ENCODE data around the gene ANKS3.

The ANKS3 gene

DNA sequence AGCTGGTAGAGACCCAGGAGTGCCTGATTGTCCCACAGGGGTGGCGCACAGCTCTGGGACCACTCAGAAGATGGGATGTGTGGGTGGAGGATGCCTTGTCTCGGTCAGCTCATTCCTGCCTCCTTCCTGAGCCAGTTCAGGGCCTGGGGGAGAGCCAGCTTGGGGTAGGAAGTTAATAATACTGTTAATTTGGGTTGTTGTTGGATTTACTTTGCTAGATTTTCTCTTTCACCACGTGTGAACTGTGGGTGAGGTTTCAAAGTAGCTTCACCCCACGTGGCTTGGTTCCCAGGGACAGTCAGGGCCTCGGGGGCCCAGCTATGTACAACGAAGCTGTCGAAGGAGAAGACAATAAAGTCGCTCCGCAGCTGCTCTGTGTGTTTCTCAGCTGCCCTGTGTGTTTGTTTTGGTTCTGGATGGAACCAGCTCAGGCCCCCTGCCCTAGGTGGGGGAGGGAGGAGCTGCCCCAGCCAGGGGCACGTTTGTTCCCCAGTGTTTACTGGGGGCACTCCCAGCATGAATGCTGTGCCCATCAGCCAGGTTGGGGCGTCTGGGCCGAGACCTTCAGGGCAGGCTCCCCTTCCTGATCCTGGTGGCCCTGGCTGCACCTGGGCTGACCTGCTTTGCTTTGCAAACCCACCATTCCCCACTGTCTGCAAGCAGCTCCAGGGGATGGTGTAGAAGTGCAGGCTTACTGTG, 38.4 kb downstream of the ANKS3 start:
- no peak for DNase-seq

DNA sequence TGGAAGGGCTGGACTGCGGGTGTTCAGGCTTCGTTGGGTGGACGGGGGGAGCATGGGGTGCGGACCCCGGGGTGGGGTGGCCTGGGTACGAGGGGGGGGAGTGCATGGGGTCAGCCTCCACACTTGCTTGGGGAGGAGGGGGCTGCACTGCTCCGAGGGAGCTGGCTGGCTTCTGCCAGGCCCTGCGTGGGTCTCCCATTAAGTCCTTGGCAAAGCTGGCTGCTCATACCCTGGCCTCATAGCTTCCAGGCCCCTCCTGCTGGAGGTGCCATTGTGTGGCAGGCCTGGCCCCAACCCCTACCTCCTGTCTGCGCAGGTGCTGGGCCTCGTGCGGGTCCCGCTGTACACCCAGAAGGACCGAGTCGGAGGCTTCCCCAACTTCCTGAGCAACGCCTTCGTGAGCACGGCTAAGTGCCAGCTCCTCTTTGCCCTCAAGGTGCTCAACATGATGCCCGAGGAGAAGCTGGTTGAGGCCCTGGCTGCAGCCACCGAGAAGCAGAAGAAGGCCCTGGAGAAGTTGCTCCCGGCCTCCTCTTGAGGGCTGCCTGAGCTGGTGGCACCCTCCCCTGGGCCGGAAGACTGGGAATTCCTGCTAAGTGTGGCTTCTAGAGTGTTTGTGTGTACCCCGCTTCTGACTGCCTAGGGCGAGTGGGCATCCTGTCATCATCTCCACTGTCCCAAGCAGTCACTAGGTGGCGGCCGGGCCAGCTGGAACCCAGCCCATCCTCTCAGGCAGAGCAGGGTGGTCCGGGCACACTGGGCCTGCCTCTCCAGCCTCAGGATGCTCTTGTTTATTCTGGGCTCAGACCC, 39.2 kb downstream of the ANKS3 start:
- no peak for DNase-seq

DNA sequence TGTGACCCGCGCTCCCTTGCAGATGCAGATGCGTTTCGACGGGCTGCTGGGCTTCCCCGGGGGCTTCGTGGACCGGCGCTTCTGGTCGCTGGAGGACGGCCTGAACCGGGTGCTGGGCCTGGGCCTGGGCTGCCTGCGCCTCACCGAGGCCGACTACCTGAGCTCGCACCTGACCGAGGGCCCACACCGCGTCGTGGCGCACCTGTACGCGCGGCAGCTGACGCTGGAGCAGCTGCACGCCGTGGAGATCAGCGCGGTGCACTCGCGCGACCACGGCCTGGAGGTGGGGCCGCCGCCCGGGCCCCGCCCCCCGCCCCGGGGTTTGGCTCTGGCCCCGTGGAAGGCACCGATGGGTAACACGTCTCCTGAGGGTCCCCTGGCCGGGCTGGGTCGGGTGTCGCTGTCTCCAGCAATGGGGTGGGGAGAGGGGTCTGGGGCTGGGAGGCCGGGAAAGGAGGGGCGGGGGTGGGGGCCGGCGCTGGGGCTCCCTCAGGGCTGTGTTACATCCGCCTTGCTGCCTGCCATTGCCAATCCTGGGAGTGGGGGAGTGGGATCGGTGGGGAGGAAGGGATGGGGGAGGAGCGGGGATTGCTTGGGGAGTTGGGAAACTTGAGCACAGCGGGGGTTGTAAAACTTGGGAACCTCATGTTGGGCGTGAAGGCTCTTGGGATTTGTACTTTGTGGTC, 40.0 kb downstream of the ANKS3 start:
- peak; percentile 25 to 69 (median 45) for DNase-seq

DNA sequence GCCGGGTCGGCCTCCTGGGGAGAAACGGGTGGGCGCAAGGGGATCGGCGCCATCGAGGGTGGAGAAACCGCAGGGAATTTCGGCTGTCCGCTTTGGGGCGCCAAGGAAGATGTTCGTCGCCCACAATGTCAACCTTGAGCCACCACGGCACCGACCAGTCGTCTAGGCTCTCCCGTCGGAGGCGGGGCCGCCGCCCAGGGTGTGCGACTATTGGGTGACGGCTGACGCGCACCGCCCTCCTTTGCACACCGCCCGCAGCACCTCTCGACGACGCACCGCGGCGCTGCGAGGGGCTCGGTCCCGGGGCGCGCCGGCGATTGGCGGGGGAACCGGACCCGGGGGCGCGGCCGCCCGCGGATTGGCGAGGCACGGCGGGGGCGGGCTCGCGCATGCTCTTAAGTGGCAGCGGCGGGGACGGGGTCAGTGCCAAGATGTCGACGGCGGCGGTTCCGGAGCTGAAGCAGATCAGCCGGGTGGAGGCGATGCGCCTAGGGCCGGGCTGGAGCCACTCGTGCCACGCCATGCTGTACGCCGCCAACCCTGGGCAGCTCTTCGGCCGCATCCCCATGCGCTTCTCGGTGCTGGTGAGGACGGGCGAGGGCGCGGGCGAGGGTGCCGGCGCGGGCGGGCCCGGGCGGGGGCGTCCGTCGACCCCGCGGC, 40.6 kb downstream of the ANKS3 start, which contains the start of gene NUDT16L1:
TSS of gene NUDT16L1 (plus strand) at position 267 of the 660 bp plus-strand sequence. CDS start at position 432, 165 bp downstream.
- DNase-seq = peak; percentile 98 to 100 (median 99)

DNA sequence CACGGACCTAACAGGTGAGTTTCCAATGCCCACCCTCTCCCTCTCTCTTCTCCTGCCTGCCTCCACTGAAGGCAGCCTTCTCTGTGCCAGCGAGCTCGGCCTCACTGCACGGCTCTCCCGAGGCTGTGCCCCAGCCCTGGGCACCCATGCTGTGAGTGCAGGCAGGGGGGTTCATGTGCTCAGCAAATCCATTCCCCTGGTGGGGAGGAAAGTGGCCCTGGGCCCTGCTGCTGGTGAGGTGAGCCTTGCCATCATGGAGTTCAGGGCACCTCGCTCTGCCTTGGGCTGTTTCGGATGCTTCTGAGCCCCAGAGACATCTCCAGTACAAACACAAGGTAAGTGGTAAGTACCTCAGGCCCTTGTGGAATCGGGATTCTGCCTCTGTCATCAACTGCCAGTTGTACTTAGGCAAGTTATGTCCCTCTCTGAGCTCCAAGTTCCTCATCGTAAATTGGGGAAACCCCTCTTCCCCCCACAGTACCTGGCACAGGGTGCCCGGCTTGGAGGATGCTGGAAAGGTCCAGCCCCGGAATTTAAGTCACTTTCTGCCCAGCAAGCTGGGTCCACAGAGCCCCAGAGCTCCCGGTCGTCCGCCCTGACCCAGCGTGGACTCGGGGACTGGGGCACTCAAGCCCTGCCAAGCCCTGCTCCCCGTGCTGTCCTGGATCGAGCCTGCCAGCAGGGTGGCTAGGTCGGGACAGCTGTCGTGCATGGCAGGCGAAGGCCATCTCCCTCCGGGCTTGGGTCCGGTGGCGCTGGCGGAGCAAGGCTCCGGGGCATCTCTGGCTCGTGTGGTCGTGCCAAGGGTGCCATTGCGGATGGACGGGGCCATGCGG, 41.4 kb downstream of the ANKS3 start:
- DNase-seq = peak; percentile 35 to 62 (median 55)

DNA sequence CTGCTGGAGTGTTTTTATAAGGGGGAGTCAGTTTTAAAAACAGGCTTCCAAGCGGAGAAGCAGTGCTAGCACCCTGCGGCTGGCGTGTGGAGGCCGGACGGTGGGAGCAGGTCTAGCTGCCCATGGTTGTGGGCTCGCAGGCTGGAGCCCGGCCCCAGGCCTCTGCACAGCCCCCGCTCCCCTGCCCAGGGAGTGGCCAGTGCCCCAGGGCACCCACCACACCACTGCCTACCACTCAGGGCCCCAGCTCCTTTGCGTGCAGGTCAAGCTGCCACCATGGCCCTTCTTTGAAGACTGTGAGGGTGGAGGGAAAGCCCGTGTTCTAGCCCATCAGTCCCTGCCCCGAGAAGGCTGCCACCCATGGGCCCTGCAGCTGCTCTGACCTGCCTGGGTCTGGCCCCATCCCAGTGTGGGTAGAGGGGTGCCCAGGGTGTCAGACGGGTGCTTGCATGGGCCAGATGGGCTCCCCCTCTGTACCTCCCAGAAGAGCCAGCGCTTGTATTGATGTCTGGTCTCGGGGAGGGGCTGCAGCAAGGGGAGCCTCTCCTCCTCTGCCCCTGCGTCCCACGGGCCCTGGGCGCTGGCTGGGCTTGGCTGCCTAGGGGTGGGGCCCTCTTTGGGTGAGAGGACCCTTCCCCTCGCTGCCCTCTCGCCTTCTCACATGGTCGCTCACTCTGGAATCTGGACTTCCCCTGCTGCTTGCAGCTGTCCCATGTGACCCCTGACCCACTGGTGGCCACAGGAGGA, 42.2 kb downstream of the ANKS3 start:
- DNase-seq = peak in 3 of 4 experiments; percentile 27 to 50 (median 32)

DNA sequence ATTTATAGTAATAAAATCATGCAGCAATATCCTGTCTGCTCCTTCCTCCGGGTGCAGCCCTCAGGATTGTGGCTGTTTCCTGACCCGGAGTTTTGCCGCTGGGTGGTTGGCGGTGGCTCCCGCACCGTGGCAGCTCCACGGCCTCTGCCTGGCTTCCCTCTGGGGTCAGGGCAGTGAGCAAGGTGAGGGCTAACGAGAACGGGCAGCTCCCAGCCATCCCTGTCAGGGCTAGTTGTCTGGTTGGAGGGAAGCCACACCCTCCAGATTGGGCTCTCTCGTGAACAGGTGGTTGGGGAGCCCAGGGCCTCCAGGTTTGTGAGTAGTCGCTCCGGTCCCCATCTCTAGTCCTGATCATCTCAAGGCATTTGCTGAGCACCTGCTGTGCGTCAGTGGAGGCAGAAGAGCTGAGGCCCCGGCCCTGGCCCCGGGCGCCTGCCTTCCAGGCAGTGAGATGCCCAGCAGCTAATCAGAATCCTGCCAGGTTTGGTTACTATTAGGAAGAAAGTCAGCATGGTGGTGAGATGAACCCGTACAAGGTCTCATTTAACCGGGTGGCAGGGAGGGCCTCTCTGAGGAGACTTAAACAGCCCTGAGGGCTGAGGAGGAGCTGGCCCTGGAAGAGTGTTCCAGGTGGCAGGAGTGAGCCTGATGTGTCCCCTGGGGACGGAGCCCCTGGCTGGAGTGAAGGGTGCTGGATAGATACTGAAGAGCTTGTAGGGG, 43.0 kb downstream of the ANKS3 start:
- peak in 2 of 4 experiments; percentile 19 to 26 for DNase-seq

DNA sequence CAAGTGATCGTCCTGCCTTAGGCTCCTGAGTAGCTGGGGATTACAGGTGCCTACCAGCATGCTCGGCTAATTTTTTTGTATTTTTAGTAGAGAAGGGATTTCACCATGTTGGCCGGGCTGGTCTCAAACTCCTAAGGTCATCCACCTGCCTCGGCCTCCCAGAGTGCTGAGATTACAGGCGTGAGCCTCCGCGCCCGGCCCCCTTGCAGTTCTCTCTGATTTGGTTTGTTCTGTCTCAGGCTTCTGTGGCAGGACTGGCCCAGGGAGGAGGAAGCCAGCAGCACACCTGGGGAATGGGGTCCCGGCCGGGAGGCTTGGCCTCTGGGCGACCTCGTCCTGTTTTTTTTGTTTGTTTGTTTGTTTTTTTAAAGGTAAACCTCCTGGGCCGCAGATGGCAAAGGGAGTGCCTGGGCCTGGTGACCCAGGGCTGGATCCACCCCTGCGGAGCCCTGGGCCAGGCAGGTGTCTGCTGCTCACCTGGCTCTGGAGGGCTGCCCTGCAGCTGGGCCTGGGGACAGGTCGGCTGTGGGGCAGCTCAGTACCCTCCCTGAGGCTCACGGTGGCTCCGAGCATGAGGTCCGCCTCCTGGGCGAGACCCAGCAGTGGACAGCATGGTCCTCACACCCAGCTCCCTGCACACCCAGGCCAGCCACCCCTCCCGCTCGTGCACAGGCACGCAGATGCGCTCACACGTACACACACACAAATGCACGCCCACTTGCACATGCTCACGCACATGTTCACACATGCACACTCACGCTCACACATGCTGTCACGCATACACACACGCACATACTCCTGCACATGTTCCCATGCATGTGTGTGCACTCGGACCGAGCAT, 44.0 kb downstream of the ANKS3 start:
- DNase-seq = no peak

DNA sequence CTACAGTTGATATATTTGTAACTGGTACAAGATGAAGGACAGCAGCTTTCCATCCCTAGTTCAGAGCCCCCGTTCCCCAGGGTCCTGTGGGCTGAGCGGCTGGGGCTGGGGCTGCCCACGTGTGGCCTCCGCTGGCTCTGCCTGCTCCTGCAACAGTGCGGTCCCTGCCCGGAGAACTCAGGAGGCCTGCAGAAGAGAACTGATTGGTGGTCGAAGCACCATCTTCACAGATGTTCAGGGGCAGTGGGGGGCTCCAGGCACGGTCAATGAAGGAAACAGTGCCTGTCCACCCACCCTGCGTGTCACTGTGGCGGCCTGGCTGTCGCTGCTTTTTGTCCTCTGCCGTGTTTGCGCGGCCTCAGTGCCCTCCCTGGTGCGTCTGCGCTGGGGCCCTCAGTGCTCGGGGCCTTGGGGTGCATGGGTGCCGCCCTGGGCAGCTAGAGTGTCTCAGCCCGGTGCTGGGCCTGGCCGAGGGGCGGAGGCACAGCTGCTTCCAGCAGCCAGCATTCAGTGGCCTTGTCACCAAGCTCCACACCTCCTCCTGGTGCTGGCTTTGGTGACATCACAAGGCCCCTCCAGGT, 44.9 kb downstream of the ANKS3 start:
- DNase-seq = no peak

DNA sequence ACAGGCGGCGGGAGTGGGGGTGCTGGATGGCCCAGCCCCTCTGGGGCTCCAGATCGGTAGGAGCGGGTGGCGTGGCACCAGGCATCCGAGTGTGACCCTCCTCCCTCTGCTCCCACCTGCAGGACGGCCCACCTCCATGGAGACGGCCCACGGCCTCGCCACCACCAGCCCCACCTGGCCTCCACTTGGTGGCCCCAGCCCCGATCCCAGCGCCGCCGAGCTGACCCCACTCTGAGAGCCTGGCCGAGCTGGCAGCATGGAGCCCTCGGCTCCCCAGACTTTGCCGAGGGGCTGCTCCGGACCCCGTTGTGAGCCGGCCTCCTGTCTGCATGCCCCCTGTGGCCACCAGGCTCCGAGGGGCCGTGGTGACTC, 45.4 kb downstream of the ANKS3 start:
- DNase-seq = no peak

DNA sequence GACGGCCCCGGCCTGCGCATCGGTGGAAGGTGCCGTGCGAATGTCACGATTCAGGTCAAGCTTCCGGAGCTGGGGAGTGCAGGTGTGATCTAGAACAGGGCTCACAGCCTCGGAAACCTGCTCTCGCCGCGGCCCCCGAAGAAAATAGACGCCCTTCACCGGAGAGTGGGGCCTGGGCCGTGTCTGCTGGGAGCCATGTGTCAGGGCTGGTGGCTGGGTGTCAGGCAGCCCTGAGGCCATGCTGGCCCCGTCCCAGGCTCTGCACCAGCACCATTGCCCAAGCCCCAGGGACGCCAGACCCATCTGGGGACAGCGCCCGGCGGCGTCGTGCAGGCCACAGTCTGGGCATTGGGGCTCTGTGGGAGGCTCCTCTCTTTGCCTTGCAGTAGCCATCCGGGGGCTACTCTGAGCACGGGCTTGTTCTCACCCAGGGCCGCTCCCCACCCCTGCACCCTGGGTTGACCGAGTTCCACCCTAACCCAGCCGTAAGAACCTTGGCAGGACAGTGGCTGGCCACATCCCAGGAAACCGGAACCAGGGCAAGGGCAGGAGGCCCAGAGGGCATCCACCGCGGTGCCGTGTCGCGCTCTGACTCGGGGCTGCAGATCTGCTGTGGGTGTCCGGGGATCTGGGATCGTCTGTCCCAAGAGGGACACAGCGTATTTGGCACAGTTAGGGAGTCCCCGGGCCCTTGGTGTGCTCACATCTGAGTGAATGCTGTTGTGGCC, 46.0 kb downstream of the ANKS3 start:
- no peak for DNase-seq

DNA sequence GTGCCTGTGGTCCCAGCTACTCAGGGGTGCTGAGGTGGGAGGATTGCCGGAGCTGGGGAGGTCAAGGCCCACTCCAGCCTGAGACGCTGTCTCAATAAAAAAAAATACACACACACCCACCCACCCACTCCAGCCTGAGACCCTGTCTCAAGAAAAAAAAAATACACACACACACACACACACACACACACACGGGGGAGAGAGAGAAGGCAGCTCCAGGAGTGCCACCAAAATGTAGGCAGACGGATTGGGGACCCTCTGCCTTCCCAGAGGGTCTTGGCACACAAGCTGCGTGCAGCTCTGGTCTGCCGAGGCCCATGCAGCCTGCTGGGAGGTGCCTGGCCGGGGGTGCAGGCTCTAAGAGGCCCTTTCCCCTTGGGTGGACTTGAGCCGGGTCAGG, 46.7 kb downstream of the ANKS3 start:
- no peak for DNase-seq

DNA sequence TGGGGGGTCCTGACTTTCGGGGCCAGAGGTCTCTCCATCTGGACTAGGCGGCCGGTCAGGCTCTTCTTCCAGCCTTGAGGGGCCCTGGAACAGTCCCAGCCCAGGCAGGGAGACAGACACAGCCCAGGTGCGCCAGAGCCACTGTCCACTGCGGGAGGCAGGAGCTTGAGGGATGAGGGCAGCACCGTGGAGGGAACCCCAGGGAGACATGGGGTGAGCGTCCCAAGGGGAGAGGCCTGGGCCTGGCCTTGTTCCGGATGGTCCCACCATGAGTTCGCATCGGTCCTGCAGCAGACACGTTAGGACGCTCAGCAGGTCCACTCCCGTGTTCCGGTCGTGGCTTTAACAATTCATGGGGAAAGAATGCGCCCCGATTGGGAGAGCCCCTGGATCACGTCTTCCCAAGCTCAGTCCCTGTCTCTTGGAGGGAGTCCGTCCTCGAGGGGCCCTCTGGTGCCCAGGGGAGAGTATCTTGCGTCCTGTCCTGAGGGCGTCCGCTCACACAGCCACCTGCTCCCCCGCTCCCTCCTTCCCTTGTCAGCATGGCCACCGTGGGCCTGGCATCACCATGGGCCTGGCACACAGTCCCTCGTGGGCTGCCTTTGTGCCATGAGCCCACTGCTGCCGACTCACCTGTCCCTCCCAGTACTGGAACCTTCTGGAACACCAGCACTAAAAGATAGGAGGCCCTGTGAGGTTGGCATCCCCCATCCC, 47.4 kb downstream of the ANKS3 start:
- no peak for DNase-seq

DNA sequence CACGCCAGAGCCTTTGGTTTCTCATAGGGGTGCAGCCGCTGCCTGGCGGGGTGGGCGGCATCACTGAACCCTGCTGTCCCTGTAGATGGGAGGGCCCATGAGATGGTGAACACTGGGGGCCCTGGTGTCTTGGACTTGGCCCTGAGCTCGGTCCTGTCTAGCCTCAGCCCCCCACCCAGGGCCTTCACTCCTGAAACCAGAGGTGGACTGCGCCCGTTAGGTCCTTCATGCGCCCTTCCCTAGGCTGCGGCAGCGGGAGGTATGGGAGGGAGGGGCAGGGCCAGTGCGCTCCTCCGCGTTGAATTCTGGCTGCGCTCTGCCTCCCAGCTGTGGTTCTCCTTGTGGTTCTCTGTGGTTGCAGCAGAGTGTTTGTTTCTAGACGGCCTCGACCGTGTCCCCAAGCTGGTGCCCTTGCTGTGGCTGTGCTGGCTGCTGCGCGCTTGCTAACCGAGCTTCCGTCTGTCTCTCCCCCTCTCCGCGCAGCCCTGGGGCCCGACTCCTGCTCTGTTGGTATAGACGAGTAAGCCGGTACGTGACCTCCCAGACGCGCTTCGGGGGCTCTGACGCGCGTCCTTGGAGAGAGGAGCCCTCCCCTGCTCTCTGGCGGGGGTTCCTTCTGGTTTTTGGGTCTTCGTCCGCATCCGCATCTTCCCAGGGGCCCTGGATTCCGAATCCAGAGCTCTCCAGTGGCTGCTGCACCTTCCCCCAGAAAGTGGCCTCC, 48.1 kb downstream of the ANKS3 start:
- no peak for DNase-seq

DNA sequence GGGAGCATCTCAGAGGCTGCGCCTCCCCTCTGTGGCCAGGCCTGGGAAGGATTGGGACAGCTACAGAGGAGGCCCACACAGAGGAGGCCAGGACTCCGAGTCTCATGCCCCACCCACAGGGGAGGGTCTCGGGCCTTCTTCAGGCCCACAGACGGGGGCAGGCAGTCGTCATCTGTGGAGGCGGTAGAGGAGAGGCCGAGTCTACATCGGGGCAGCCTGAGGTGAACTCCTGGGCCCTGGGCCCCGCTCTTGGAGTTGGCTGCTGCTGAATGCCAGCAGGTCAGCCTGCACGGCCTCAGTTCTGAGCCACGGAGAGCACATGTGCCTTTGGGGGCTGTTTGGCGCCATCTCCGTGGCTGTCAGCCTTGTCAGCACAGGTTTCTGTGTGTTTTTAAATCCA, 48.8 kb downstream of the ANKS3 start:
- DNase-seq = no peak

DNA sequence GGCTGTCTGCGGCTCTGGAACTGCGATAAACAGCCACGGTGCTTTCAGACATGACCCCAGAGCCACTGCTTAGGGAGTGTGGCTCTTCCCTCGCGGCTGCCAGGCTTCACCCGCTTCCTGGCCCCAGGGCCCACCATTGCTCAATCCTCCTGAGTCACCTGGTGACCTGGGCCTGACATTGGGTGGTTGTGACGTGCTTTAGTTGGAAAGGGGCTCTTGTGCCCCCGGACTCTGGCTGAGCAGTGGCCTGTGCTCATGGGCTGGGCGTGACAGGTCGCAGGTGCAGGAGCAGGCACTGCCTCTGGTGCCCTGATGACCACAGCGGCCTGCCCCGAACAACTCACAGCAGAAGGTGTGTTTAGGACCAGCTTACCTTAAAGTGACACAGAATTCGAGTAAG, 49.3 kb downstream of the ANKS3 start:
- DNase-seq = no peak
